ENCODE results near the gene AGBL2.
"Not testable (repeated sequence)": the region's sequence is repeated elsewhere in the genome, so short reads cannot be mapped to it uniquely, and the experiment has no call there.

Gene AGBL2, protein sequence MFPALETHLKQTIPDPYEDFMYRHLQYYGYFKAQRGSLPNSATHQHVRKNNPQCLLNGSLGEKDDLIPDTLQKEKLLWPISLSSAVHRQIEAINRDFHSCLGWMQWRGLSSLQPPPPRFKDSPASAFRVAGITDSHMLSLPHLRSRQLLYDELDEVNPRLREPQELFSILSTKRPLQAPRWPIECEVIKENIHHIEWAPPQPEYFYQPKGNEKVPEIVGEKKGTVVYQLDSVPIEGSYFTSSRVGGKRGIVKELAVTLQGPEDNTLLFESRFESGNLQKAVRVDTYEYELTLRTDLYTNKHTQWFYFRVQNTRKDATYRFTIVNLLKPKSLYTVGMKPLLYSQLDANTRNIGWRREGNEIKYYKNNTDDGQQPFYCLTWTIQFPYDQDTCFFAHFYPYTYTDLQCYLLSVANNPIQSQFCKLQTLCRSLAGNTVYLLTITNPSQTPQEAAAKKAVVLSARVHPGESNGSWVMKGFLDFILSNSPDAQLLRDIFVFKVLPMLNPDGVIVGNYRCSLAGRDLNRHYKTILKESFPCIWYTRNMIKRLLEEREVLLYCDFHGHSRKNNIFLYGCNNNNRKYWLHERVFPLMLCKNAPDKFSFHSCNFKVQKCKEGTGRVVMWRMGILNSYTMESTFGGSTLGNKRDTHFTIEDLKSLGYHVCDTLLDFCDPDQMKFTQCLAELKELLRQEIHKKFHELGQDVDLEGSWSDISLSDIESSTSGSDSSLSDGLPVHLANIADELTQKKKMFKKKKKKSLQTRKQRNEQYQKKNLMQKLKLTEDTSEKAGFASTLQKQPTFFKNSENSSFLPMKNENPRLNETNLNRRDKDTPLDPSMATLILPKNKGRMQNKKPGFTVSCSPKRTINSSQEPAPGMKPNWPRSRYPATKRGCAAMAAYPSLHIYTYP

DNA sequence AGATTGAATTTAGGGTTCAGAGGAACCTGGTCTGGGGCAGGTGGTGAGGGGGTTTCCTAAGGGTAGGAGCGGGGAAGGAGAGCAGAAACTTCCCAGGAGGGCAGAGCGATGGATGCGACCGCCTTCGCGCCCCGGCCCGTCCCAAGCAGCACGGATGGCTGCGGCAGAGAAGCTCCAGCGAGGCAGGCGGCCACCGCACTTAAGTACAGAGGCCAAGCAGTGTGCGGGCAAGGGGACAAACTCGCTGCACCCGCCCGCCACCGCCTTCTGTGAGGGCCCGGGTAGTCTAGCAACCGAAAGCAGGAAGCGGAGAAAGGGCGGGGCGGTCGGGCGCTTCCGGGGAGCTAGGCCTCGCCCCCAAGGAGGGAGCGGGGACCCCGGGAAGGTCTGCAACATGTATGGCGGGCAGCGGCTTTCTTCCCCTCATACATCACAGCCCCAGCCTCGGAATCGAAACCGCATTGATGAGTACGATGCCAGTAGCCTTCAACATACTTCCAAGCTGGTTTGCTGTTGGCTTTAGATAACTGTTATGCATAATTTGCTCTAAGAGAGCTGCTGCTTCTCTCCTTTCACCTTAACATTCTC, at the start of gene AGBL2:
TSS of gene AGBL2 (minus strand) at position 288 of the 588 bp plus-strand sequence. CDS start 719 bp downstream, outside the sequence.
- peak; percentile 75 for DNase-seq (ENCODE audit: low spot score)

DNA sequence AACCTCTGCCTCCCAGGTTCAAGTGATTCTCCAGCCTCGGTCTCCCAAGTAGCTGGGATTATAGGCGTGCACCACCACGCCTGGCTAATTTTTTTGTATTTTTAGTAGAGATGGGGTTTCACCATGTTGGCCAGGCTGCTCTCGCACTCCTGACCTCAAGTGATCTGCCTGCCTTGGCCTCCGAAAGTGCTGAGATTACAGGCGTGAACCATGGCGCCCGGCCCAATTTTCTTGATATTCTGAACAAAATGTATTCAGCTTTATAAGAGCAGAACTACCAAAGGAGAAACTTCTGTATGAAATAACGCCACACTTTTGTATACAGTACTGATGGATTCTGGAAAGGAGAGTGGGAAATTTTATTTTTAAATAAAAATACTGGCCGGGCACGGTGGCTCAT, 44.1 kb upstream of the AGBL2 start:
- DNase-seq (ENCODE audit: low spot score): not testable (repeated sequence)

DNA sequence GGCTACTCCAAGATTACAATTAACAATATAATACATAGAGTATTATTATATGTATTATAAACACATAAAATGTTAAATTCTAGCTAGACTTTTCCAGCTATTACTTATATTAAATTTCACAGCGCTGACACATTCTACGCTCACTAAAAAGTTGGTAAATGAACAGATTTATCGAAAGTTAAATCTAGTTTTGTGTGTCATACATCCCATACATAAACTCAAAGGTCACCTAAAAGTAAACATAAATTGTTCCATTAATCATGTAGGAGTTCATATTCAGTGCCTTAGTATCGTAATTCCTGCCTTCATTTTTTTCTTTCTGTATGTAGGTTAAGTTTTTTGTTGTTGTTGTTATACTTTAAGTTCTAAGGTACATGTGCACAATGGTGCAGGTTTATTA, 41.0 kb upstream of the AGBL2 start:
- no peak for DNase-seq (ENCODE audit: low spot score)

DNA sequence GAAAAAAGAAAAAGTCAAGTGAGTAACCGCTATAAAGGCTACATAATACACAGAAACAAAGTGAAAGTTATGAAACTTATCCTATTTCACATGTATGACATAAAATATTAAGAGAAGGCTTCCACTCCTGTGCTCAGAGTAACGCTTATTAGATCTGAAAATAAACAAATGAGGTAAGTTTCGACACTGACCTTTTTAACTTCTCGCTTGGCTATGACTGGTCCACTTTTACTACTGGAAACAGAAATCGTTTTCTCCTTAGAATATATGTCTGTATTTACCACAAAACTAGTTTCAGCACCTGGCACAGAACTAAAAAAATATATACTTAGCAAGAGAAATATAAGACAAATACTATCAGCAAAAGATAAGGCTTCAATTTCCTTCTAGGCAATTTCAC, 35.6 kb upstream of the AGBL2 start:
- DNase-seq (ENCODE audit: low spot score): no peak

DNA sequence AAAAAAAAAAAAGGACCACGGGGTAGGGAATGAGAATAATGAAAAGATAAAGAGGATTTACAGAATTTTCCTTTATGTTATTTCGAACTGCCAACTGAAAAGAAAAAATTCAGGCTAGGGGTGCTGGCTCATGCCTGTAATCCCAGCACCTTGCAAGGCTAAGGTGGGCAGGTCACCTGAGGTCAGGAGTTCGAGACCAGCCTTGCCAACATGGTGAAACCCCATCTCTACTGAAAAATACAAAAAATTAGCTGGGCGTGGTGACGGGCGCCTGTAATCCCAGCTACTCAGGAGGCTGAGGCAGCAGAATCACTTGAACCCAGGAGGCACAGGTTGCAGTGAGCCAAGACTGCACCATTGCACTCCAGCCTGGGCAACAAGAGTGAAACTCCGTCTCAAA, 27.3 kb upstream of the AGBL2 start:
- not testable (repeated sequence) for DNase-seq (ENCODE audit: low spot score)

DNA sequence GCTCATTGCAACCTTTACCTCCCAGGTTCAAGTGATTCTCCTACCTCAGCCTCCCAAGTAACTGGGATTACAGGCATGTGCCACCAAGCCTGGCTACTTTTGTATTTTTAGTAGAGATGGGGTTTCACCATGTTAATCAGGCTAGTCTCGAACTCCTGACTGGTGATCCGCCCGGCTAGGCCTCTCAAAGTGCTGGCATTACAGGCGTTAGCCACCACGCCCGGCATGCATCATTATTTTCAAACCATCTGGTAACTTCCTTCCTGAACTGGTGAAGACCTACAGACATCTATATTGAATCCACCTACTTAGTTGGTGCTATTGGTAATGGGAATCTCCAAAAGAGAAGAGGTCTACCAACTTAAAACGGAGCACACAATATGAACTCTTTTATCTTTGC, 22.6 kb upstream of the AGBL2 start:
- not testable (repeated sequence) for DNase-seq (ENCODE audit: low spot score)

DNA sequence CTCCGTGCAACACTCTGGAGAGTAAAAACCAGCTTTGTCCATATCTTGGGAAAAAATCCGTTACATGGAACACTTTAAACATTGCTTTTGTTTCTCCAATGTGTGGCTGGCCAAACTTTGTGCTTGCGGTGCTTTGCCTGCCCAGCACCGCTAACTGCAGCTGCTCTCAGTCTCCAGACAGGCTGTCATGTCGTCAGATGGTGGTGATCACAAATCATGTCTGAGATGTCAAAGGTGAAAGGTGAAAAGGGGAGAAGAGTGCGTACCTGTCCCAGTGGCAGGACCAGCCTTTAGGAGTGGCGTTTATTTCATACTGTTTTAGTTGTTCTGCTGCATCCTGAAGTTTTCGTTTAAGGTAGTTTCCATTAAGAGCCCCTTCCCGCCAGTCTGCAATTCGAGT, 17.1 kb upstream of the AGBL2 start:
- DNase-seq (ENCODE audit: low spot score): no peak

DNA sequence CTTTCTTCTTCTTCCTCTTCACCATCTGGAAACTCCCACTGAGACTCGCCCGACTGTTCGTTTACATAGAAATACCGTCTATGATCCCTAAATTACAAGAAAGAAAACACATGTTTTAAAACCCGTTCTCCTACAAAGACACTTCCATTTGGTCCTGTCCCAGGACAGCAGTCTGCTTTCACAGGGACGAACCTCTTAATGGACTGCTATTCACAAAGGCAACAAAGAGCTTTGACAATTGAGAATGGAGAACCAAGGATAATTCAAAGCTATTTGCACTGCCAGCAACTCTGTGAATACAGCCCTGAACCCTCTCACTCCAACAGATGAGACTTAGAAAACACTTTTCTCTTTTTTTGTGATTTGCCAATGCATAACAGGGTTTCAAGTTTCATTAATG, 16.3 kb upstream of the AGBL2 start:
- DNase-seq (ENCODE audit: low spot score): no peak

DNA sequence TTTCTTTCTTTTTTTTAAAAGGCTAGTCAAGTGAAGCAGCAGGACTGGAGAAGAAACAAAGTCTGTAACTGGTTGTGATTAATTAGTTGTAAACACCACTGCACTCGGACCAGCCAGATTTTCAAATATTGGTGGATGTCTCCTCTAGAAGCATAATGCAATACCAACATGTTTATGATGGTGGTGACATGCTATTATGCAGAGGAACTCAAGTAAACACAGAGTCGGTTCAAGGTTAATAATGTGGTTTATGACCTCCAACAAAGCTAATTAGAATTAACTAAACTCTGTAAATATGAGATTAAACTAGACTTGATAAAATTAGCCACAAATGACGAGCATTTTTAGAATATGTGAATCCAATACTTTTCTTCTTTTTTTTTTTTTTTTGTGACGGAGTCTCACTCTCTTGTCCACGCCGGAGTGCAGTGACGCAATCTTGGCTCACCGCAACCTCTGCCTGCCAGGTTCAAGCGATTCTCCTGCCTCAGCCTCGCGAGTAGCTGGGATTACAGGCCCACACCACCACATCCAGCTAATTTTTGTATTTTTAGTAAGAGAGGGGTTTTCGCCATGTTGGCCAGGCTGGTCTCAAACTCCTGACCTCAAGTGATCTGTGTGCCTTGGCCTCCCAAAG, 11.8 kb upstream of the AGBL2 start:
- DNase-seq (ENCODE audit: low spot score): no peak

DNA sequence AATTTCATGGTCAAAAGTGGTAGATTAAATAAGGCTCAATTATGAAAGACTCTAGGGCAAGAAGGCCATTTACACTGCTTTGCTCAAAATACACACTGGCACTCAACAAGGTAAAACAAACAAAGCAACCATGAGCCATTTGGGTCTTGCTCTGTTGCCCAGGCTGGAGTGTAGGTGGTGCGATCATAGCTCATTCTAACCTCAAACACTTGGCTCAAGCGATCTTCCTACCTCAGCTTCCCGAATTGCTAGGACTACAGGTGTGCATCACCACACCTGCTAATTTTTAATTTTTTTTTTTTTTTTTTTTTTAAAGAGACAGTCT, 10.9 kb upstream of the AGBL2 start:
- no peak for DNase-seq (ENCODE audit: low spot score)

DNA sequence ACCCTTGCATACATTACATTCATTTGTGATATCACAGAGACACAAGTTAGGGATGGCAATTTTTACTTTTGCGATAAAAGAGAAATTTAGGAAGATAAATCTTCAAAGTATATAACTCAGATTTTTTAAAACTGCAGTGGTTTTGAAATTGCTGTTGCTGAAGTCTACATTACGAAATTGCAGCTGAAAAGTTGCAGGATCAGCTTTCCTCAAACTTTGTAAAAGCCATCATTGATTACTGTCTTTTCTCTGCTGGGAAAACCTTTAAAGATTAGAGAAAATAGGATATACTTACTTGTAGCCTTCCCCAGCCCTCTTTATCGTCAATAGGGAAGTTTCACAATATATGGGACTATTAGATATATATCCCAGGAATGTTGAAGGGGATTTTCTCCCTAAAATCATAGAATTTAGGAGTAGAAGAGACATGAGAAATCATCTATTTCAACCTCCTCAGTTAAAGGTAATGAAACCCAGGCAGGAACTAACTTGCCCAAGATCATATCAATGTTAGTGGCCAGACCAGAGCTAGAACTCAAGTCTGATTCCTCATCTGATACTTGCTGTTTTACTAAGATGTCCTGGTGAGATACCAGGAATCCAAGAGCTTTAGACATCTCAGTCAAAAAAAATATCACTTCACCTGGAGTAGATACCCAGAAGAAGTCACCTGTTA, 10.4 kb upstream of the AGBL2 start:
- DNase-seq (ENCODE audit: low spot score): no peak

DNA sequence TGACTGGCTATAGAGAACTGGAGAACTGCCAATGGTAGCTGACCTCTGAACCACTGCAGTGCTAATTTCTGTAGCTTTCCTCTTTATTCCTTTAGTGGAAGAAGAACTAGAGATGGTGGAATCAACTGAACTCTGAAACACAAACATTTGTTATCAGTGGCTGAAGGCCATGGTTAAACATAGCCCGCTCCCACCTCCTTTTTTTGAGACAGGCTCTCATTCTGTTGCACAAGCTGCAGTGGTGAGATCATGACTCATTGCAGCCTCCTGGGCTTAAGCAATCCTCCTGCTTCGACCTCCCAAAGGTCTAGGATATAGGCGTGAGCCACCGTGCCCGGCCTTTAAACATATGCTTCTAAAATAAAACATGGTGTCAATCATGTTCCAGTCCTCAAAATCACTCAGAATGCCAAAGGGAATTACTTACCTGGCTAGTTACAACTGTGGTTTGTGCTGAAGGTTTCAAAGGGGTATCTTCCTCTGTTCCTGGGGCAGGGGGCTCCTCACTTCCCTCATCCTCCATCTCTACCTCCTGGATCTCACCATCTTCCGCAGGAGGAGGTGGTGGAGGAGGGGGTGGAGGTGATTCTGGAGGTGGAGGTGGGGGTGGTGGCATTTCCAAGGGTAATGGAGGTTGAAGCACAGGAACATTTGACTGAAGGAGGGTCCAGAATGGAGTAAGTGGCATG, 9.0 kb upstream of the AGBL2 start:
- no peak for DNase-seq (ENCODE audit: low spot score)

DNA sequence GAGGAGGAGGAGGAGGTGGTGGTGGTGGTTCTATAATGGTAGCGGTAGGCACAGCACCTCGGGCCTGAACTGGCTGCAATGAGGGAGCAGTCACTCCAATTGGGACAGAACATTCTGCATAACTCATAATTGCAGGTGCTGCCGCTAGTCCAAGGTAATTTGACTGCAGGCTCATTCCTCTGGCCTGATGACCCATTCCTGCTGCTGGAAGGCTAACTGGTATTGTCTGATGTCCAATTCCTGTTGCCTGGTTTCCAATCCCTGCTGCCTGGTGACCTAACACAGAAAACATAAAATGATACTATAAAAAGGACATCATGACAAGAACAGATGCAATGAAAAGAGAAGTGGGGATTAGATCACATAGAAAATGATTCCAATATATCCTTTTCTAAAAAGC, 7.9 kb upstream of the AGBL2 start:
- DNase-seq (ENCODE audit: low spot score): no peak

DNA sequence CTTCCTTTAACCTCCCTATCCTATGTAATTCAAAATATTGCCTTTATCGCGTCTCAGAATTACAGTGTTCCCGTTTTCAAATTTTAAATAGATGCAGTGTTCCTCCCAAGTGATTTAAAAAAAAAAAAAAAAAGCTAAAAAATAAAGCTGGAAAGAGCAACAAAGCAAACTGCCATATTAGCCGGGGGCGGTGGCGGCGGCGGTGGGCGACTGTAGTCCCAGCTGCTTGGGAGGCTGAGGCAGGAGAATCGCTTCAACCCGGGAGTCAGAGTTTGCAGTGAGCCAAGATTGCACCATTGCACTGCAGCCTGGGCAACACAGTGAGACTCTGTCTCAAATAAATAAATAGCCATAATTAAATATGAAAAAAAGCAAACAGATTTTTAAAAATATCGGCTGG, 5.5 kb upstream of the AGBL2 start:
- DNase-seq (ENCODE audit: low spot score): no peak

DNA sequence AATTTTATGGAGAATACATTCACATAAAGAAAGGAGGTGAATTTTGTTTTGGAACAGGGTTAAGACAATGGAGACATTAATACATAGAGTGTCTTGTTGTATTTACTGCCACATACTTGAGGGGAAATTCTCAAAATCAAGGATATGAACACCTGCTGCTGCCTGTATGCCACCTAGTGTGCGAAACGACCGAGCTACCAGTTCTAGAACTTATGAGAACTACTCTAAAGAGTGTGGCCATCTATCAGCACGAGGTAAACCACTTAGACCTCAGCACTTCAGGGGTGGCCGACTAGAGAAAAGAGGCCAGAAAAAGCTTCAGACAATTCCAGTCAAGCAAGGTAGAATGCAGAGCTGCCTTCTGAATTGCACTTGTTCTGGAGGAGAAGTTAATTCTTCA, 1.5 kb upstream of the AGBL2 start:
- DNase-seq (ENCODE audit: low spot score): no peak

DNA sequence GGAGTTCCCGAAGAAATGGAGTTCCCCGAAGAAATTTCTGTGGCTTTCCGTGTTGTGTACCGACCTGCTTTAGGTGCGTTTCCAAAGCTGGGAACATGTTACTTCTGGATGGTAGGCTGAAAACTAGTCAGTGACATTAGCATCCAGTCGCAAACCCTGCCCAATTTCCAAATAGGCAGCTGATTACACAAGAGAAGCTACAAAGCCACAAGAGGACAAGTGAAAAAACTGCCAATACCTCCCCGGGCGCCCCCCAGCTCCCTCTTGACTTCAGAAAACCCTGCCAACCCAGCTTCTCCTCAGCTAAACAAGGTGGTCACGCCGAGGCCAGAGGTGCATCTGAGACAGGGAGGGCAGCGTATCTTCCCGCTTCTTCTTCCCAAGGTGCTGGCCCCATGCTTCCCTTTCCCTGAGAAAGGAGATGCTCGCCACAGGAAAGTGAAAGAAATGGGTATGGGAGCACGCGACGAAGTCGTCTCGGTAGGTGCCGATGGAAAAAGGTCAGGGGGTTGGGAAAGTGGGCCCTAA, 551 bp downstream of the AGBL2 start:
- no peak for DNase-seq (ENCODE audit: low spot score)

DNA sequence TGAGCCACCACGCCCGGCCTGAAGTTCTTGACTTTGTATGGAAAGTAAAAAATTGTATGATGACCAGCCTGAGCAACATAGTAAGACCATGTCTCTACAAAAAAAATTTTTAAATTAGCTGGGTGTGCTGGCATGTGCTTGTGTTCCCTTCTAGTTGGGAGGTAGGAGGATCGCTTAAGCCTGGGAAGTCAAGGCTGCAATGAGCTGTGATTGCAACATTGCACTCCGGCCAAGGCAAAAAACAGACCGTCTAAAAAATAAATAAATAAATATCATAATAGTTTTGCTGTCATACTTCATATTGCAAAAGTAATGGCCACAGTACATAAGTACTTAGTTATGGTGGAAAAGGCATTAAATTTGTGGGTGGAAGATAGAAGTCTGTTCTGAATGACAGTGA, 3.4 kb downstream of the AGBL2 start:
- no peak for DNase-seq (ENCODE audit: low spot score)

DNA sequence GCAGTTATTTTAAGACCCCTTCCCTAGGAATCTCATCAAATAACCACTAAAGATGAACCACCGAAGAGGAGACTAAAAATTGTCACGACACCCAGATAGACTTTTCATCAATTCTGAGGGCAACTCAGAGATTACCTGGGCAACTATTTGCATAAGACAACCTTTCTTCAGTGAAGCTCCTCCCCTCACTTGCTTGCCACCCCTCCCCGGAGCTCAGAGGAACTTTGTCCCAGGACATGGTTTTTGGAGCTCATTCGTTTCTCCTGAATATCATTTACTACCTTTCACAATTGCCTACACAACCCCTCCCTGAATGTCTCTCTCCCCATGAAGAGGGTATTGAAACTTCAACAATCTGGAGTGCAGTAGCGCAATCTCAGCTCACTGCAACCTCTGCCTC, 3.9 kb downstream of the AGBL2 start:
- no peak for DNase-seq (ENCODE audit: low spot score)

DNA sequence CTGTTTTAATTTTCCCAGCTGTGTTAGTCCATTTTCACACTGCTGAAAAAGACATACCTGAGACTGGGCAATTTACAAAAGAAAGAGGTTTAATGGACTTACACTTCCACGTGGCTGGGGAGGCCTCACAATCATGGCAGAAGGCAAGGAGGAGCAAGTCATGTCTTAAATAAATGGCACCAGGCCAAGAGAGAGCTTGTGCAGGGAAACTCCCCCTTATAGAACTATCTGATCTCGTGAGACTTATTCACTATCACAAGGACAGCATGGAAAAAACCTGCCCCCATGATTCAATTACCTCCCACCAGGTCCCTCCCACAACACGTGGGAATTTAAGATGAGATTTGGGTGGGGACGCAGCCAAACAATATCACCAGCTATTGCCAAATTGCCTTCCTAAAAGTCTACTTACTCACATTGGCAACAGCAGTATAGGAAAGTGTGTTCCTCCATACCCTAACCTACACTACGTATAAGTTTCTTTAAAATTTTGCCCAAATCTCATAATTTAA, 7.8 kb downstream of the AGBL2 start:
- not testable (repeated sequence) for DNase-seq (ENCODE audit: low spot score)

DNA sequence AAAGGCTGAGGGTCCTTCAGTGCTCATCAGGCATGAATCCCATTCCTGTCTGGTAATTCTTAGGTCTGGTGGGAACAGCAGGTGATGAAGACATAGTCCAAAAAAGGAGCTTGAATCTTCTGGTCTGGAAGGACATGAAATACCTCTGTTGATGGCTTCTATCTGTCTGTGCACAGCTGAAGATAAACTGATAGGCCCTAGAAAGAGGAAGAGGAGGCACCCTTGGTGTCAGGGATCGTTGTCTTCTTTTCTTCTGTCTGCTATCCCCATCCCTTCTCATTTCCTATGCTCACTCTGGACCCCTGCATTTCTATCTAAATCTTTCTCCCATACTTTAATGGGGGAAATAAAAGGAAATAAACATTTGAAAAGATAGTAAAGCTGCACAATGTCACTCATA, 9.4 kb downstream of the AGBL2 start:
- DNase-seq (ENCODE audit: low spot score): no peak

DNA sequence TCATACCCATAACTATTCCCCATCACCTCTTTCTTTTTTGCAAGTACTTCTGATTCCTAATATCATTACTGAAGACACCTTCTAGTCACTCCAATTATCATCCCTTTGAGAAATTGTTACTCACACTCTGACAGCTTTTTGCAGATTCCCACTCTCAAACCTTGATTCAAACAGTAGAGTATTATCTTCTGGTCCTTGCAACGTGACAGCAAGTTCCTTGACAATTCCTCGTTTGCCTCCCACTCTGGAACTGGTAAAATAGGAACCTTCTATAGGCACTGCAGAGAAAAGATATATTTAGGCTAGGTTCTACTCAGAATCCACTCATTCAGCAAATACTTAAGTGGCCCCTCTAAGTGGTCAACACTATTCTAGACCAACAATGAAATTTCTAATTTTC, 23.2 kb downstream of the AGBL2 start:
- no peak for DNase-seq (ENCODE audit: low spot score)

Measured in LoVo (cell line).